Lower leg skin (tissue), 4 donors: ENCODE measurements around the gene TSSK6. TPM values are rescaled to one million over a fixed set of nuclear protein-coding genes. Genes with fewer than 3 reads are reported as not detected.

Source experiments
- DNase-seq, 2 donors: peaks; one replicate each; pipeline ENCODE4 v3.0.0-alpha.2; 2019; ENCODE audit warnings: low spot score in 2 of 2
- H3K4me3 ChIP-seq: fragments of 200-600 bp; sonication (generic); 2 replicates; pipeline ENCODE4 v1.5.1; 2017; ENCODE audit warnings: mild to moderate bottlenecking, low read depth; ENCODE audit not compliant: poor library complexity, severe bottlenecking
- CTCF ChIP-seq, 3 donors: fragments of 450-650 bp; IDR thresholded peaks; one replicate each; pipeline ENCODE4 v1.5.1; 2016; ENCODE audit warnings: antibody characterized with exemption in 3 of 3, mild to moderate bottlenecking in 3 of 3, moderate library complexity in 2 of 3
- POLR2A ChIP-seq, 2 donors: fragments of 450-650 bp; IDR thresholded peaks; one replicate each; pipeline ENCODE4 v1.6.1; 2016 to 2017; ENCODE audit warnings: antibody characterized with exemption in 2 of 2, mild to moderate bottlenecking in 1 of 2, moderate library complexity in 1 of 2
- WGBS, 2 donors: methylation state at CpG; one replicate each; pipeline ENCODE4 v1.1.5; 2018; 5-methylcytosine and 5-hydroxymethylcytosine counted together
- intact Hi-C: fragments of 100-400 bp; cut with DNase I; formaldehyde crosslinking; loops from one replicate; pipeline ENCODE4 v1.15.0; 2023; ENCODE audit warnings: low total_unique reads
- total RNA-seq, 4 donors: library from RNA; depleted of rRNA; stranded (reverse); fragments of >200 nt; gene quantifications; one replicate each; pipeline ENCODE4 v1.1.0, GENCODE V29; 2016

The TSSK6 gene
- total RNA-seq, 4 donors from 2014 or later = 4.0 to 8.9 (median 6.7) TPM

GRCh38 chr19:19535311-19536191 lies 20.2 kb upstream of the TSSK6 start:
- TF ChIP-seq POLR2A (IDR thresholded peaks at IDR 0.05) (no peak), CTCF (IDR thresholded peaks at IDR 0.05) (no peak)
- 74 to 78% methylated on average over 17 to 30 of the region's 34 CpGs for WGBS, 2 donors
- H3K4me3 ChIP-seq = no peak overlapping the region
- intact Hi-C loops = no loop called here
- DNase-seq = no peak

- H3K4me3 ChIP-seq = no peak overlapping the region
- no peak for TF ChIP-seq POLR2A (IDR thresholded peaks at IDR 0.05)
- no peak for TF ChIP-seq CTCF (IDR thresholded peaks at IDR 0.05)
- 73 to 79% methylated on average over 26 to 27 of the region's 27 CpGs for WGBS, 2 donors
- DNase-seq = no peak
- intact Hi-C loops = no loop called here
Observed at GRCh38 chr19:19534556-19535265, 19.4 kb upstream of the TSSK6 start.

- no peak overlapping the region for H3K4me3 ChIP-seq
- intact Hi-C loops = loop anchor here (2.0 kb wide), 1 partner anchor 113 kb away; no protein-coding TSS in a partner anchor
- DNase-seq = no peak
- WGBS, 2 donors = 74 to 80% methylated on average over 6 of the region's 6 CpGs
- TF ChIP-seq POLR2A (IDR thresholded peaks at IDR 0.05) = no peak
- no peak for TF ChIP-seq CTCF (IDR thresholded peaks at IDR 0.05)
Observed at GRCh38 chr19:19533841-19534240, 18.5 kb upstream of the TSSK6 start.

GRCh38 chr19:19532806-19533701 lies 17.7 kb upstream of the TSSK6 start:
- DNase-seq = no peak
- no peak overlapping the region for H3K4me3 ChIP-seq
- intact Hi-C loops = loop anchor here (2.0 kb wide), 1 partner anchor 114 kb away; no protein-coding TSS in a partner anchor
- no peak for TF ChIP-seq CTCF (IDR thresholded peaks at IDR 0.05)
- TF ChIP-seq POLR2A (IDR thresholded peaks at IDR 0.05) = no peak
- WGBS, 2 donors = 70 to 75% methylated on average over 11 to 14 of the region's 14 CpGs
